ENCODE measurements around the gene ITPR1.

GRCh38 chr3:4589475-4590097, 96.4 kb downstream of the ITPR1 start:
- TF ChIP-seq CTCF (conservative IDR thresholded peaks at IDR 0.05; ENCODE audit: low read depth in 2 of 2): no peak
- TF ChIP-seq POLR2AphosphoS5 (IDR thresholded peaks at IDR 0.05; ENCODE audit: low read depth): no peak
- no peak for TF ChIP-seq REST (IDR thresholded peaks at IDR 0.05; ENCODE audit: unreplicated experiment)
- TF ChIP-seq EZH2 (IDR thresholded peaks at IDR 0.05; ENCODE audit: low read depth, unreplicated experiment): no peak
- no peak for TF ChIP-seq NANOG (IDR thresholded peaks at IDR 0.05; ENCODE audit: borderline replicate concordance)
- no peak for TF ChIP-seq ETS1 (IDR thresholded peaks at IDR 0.05)
- TF ChIP-seq JUNB (IDR thresholded peaks at IDR 0.05; ENCODE audit: unreplicated experiment): no peak

All from GM23338 (cell line).